Measurements from ENCODE around the gene ADPRM. TPM values are rescaled to one million over a fixed set of nuclear protein-coding genes. Genes with fewer than 3 reads are reported as not detected.

The ADPRM gene
- total RNA-seq, 1 donor from 2014 or later, result 14.1 TPM

DNA sequence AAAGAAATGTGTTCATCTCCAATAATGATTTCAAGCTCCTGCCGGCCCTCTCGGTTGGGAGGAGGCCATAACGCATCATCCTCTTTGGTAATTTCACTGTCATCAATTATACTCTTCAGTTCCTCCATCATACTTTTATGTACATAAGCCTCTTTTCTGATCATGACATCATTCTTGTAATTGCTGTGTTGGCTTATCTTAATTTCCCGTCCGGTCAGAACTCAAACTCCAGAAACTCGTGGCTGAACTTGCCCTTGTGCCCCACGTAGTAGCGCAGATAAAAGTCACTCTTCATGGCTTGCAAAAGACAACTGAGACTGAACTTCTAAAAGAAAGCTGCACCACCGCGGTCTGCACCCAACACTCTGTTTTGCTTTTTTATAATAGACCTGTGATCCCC, 18.8 kb downstream of the ADPRM start:
- no peak overlapping the region for H3K27ac Mint-ChIP-seq
- TF ChIP-seq, protein P1, sequence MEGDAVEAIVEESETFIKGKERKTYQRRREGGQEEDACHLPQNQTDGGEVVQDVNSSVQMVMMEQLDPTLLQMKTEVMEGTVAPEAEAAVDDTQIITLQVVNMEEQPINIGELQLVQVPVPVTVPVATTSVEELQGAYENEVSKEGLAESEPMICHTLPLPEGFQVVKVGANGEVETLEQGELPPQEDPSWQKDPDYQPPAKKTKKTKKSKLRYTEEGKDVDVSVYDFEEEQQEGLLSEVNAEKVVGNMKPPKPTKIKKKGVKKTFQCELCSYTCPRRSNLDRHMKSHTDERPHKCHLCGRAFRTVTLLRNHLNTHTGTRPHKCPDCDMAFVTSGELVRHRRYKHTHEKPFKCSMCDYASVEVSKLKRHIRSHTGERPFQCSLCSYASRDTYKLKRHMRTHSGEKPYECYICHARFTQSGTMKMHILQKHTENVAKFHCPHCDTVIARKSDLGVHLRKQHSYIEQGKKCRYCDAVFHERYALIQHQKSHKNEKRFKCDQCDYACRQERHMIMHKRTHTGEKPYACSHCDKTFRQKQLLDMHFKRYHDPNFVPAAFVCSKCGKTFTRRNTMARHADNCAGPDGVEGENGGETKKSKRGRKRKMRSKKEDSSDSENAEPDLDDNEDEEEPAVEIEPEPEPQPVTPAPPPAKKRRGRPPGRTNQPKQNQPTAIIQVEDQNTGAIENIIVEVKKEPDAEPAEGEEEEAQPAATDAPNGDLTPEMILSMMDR (IDR thresholded peaks at IDR 0.05), result no peak
- no peak for DNase-seq
- H3K27me3 Mint-ChIP-seq, result no peaks in the 10 kb centered on the region
- ChIA-PET CTCF (no interaction called here), POLR2A (no interaction called here)
- no peak overlapping the region for H3K4me3 Mint-ChIP-seq
- no peak for ATAC-seq (ENCODE audit: low read depth)
- no peaks in the 10 kb centered on the region for H3K4me1 Mint-ChIP-seq
- H3K36me3 Mint-ChIP-seq (ENCODE audit: low read depth), result peaks cover 35% of the 10 kb centered on the region
- intact Hi-C loops (cut with micrococcal nuclease), result no loop called here
- H3K9me3 Mint-ChIP-seq, result no peaks in the 10 kb centered on the region

DNA sequence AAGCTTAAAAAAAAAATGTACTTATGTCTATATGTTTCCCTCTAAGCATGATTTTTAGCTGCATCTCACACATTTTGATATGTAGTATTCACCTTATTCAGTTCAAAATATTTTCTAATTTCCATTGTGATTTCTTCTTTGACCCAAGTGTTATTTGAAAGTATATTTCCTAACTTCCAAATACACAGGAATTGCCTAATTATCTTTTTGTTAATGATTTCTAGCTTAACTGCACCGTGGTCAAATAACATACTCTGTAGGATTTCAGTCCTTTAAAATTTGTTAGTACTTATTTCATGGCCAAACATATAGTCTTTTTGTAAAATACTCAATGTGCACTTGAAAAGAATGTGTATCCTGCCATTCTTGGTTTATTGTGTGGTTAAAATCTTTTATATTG, 21.2 kb downstream of the ADPRM start:
- POLR2A ChIA-PET, result no interaction called here
- CTCF ChIA-PET, result interaction anchor here (2.1 kb wide), 1 partner anchor 72 kb away, joined by 5 read pairs; no protein-coding TSS in a partner anchor

DNA sequence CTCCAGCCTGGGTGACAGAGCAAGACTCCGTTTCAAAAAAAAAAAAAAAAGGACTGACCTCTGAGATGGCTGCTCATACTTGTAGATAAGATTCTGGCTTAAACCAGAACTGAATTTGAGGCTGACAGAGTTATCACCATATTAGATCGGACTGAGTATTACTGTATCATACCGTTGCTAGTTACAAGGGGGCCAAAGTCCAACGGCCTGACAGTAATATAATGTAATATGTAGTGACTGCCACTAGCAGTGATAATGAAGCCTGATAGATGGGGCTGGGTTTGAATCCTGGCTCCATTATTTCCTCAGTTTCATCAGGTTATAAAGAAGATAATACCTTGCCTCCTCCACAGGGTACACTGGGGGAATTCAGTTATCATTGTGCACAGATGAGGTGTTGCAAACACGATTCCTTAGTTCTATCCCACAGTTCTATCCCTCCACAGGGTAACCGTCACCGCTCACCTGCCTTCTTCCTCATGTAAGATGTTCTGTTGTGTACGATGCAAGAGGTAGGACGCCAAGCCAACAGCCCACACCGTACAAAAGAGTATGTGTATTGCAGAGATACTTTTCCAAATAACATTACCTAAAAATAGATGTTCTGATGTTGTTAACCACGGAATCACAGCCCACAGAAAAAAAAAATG, 27.3 kb downstream of the ADPRM start:
- H3K9me3 Mint-ChIP-seq, result no peaks in the 10 kb centered on the region
- no peak overlapping the region for H3K4me3 Mint-ChIP-seq
- TF ChIP-seq, protein P1 (IDR thresholded peaks at IDR 0.05), result no peak
- POLR2A ChIA-PET, result interaction anchor here (0.7 kb wide), 1 partner anchor 13 kb away, joined by 7 read pairs; no protein-coding TSS in a partner anchor
- H3K4me1 Mint-ChIP-seq, result peaks cover 2% of the 10 kb centered on the region
- DNase-seq, result no peak
- CTCF ChIA-PET, result no interaction called here
- ATAC-seq (ENCODE audit: low read depth), result no peak
- intact Hi-C loops (cut with micrococcal nuclease), result no loop called here
- H3K36me3 Mint-ChIP-seq (ENCODE audit: low read depth), result peaks cover 5% of the 10 kb centered on the region
- no peak overlapping the region for H3K27ac Mint-ChIP-seq
- H3K27me3 Mint-ChIP-seq, result no peaks in the 10 kb centered on the region

More for the DNA sequence above, 21.2 kb downstream of the ADPRM start:
- TF ChIP-seq, protein P1 (IDR thresholded peaks at IDR 0.05), result no peak
- Mint-ChIP-seq H3K27ac (no peak overlapping the region), H3K27me3 (no peaks in the 10 kb centered on the region), H3K9me3 (no peaks in the 10 kb centered on the region), H3K36me3 (ENCODE audit: low read depth) (peaks cover 14% of the 10 kb centered on the region), H3K4me3 (no peak overlapping the region), H3K4me1 (no peaks in the 10 kb centered on the region)
- no peak for ATAC-seq (ENCODE audit: low read depth)
- DNase-seq, result no peak
- intact Hi-C loops (cut with micrococcal nuclease), result no loop called here

DNA sequence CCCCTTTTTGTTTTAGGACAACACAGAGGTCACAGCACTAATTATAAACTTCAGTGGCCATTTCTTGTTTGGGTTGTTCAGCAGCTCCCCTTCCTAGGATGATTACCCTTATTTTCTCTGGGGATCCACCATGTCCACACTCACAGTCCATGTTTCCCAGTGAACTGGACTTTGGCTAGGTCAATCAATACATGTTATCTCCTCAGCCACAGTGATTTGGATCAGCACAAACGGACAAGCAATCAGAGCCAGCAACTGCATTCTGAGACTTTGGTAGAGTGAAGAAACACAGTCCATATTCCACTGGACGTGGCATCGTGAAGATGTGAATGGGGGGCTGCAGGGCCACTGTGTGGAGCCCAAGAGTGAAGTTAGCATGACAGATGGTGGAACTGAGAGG, 27.9 kb downstream of the ADPRM start:
- Mint-ChIP-seq H3K9me3 (no peaks in the 10 kb centered on the region), H3K27me3 (no peaks in the 10 kb centered on the region), H3K27ac (no peak overlapping the region), H3K4me1 (peaks cover 5% of the 10 kb centered on the region), H3K4me3 (no peak overlapping the region), H3K36me3 (ENCODE audit: low read depth) (peaks cover 3% of the 10 kb centered on the region)
- ChIA-PET CTCF (no interaction called here), POLR2A (no interaction called here)
- no peak for DNase-seq
- intact Hi-C loops (cut with micrococcal nuclease), result no loop called here
- TF ChIP-seq, protein P1 (IDR thresholded peaks at IDR 0.05), result no peak
- no peak for ATAC-seq (ENCODE audit: low read depth)

DNA sequence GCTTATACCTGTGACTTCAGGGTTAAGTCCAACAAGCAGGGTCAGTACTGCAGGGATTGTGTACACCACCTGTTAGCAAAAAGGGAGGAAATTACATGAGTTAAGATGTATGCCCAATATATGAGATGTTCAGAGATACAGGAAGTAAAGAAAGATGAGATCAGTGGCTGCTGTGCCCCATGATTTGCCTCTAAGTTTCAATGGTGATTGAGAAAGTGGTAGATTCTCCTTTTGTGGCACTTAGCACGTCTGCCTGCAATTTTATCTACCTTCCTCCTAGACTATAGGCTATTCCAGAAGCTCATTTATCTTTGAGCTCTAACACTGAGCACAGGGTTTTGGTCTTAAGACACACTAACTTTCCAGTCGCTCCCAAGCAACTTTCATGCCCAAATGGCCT, 28.8 kb downstream of the ADPRM start:
- Mint-ChIP-seq H3K36me3 (ENCODE audit: low read depth) (peaks cover 3% of the 10 kb centered on the region), H3K9me3 (no peaks in the 10 kb centered on the region), H3K4me1 (peaks cover 12% of the 10 kb centered on the region), H3K27me3 (no peaks in the 10 kb centered on the region), H3K4me3 (no peak overlapping the region), H3K27ac (no peak overlapping the region)
- intact Hi-C loops (cut with micrococcal nuclease), result no loop called here
- ChIA-PET CTCF (no interaction called here), POLR2A (no interaction called here)
- TF ChIP-seq, protein P1 (IDR thresholded peaks at IDR 0.05), result no peak
- DNase-seq, result no peak
- no peak for ATAC-seq (ENCODE audit: low read depth)

All from activated B cell treated with CpG ODN at 0.5 μM for 24 hours (primary cell).